H1 (cell line): ENCODE data around the gene ERI3.

Source experiments
- CBX5 ChIP-seq: fragments of 300-800, 300-1000 bp; sonication (generic); IDR thresholded peaks from 2 replicates; pipeline ENCODE4 v1.7.1; 2016; ENCODE audit warnings: antibody characterized with exemption, low read length, low read depth
- CTCF ChIP-seq, 3 experiments: IDR thresholded peaks; 1 replicate in 2 of 3; 2 replicates in 1 of 3; pipeline versions ENCODE4 v1.5.1 to v1.6.1; 2011; ENCODE audit warnings: low read length in 3 of 3, mild to moderate bottlenecking in 3 of 3, inconsistent platforms in 2 of 3, low read depth in 1 of 3, moderate library complexity in 1 of 3; ENCODE audit not compliant: insufficient read depth in 1 of 3; ENCODE audit errors: control extremely low read depth in 1 of 3
- KDM5A ChIP-seq: fragments of 200-600 bp; IDR thresholded peaks from 2 replicates; pipeline ENCODE4 v1.7.1; 2012; ENCODE audit warnings: mild to moderate bottlenecking, low read length, inconsistent platforms, mixed read lengths
- POLR2A ChIP-seq, 2 experiments: IDR thresholded peaks; 1 replicate in 1 of 2; 2 replicates in 1 of 2; pipeline ENCODE4 v1.6.1; 2011; ENCODE audit warnings: low read depth in 2 of 2, low read length in 2 of 2, mild to moderate bottlenecking in 2 of 2; ENCODE audit errors: control extremely low read depth in 1 of 2
- POLR2AphosphoS5 ChIP-seq: IDR thresholded peaks from 2 replicates; pipeline ENCODE4 v1.6.1; 2011; ENCODE audit warnings: low read depth, low read length

GRCh38 chr1:44359234-44359935 is 4.3 kb upstream of the ERI3 start:
- TF ChIP-seq POLR2AphosphoS5 (no peak), CTCF (IDR thresholded peaks at IDR 0.05; ENCODE audit: control extremely low read depth in 1 of 3, insufficient read depth in 1 of 3, low read depth in 1 of 3, low read length in 3 of 3) (no peak), POLR2A (IDR thresholded peaks at IDR 0.05; ENCODE audit: control extremely low read depth in 1 of 2, low read depth in 2 of 2, low read length in 2 of 2) (no peak), KDM5A (no peak), CBX5 (no peak)
